BJ (cell line): ENCODE data around the gene GUCY1A1. TPM values are rescaled to one million over a fixed set of nuclear protein-coding genes. Genes with fewer than 3 reads are reported as not detected.
"Not testable (repeated sequence)": the region's sequence is repeated elsewhere in the genome, so short reads cannot be mapped to it uniquely, and the experiment has no call there.

ENCODE experiments used
- CTCF ChIA-PET: fragments of 350-600 bp; formaldehyde crosslinking; extraction: SDS; loops from one replicate; lab custom pipeline; 2021; ENCODE audit warnings: antibody characterized with exemption, inconsistent platforms; lab: Yijun Ruan, JAX
- POLR2A ChIA-PET: fragments of 300-600 bp; sonication (Branson Sonifier 250); formaldehyde crosslinking; extraction: SDS; loops from one replicate; lab custom pipeline; 2021; ENCODE audit warnings: antibody characterized with exemption; lab: Charles Lee
- DNase-seq: peaks from one replicate; pipeline ENCODE4 v3.0.0-alpha.2; 2011; ENCODE audit warnings: low read depth
- H3K27me3 ChIP-seq: 2 replicates; pipeline ENCODE4 v1.6.0; 2011; ENCODE audit warnings: low read length; ENCODE audit not compliant: control insufficient read depth, insufficient read depth
- H3K36me3 ChIP-seq: 2 replicates; pipeline ENCODE4 v1.5.1; 2011; ENCODE audit warnings: low read length; ENCODE audit not compliant: control insufficient read depth, insufficient read depth
- H3K4me3 ChIP-seq: 2 replicates; pipeline ENCODE4 v1.5.1; 2011; ENCODE audit warnings: low read depth, mild to moderate bottlenecking, control low read depth, low read length
- polyA plus RNA-seq: library from polyadenylated mRNA; depleted of rRNA; stranded (reverse); fragments of >200 nt; gene quantifications from 2 replicates; pipeline ENCODE4 v1.2.3, GENCODE V29; 2011
- TF ChIP-seq, protein P1 (sequence below): IDR thresholded peaks from 2 replicates; pipeline ENCODE4 v1.5.1; 2011; ENCODE audit warnings: low read depth, mild to moderate bottlenecking, control low read depth, inconsistent platforms, low read length, moderate library complexity; ENCODE audit not compliant: insufficient read depth

Gene GUCY1A1
- polyA plus RNA-seq, 1 experiment: 0.23 TPM

DNA sequence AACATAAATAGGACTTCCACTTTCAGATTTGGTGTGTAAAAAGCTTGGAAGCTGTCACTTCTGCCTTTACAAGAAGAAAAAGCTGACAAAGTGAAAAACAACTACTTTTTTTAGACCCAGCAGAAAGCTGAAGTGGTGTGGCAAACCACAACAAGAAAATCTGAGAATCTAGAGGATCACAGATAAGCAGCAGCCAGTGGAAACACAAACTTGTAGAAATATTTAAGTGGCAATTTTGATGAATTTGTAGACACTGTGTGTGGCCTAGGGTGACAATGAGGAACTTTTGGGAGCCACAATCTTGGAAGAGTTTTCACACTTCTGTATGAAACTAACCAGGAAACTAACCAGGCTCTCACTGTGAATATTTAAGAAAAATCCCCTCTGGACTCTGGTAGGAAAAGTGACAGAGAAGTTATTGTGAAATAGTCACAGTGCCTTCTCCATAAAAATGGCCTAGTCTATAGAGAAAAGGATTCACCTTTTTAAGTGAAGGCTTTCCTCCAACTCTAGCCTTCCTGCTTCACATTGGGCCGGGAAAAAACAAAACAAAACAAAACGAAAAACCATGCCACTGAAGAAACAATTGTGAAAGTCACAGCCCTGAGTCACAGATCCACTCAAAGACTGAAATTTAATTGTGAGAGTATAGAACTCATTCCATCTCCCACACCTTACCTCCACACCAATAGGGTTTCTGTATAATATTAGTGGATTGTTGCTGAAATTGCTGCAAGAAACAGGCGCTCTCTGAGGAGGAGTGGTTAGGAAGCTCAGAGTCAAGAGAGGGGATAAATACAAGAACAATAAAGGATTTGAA lies 26.7 kb upstream of the GUCY1A1 start:
- Histone ChIP-seq H3K4me3 (no peak overlapping the region), H3K27me3 (no peaks in the 10 kb centered on the region), H3K36me3 (no peaks in the 10 kb centered on the region)
- TF ChIP-seq, protein P1, sequence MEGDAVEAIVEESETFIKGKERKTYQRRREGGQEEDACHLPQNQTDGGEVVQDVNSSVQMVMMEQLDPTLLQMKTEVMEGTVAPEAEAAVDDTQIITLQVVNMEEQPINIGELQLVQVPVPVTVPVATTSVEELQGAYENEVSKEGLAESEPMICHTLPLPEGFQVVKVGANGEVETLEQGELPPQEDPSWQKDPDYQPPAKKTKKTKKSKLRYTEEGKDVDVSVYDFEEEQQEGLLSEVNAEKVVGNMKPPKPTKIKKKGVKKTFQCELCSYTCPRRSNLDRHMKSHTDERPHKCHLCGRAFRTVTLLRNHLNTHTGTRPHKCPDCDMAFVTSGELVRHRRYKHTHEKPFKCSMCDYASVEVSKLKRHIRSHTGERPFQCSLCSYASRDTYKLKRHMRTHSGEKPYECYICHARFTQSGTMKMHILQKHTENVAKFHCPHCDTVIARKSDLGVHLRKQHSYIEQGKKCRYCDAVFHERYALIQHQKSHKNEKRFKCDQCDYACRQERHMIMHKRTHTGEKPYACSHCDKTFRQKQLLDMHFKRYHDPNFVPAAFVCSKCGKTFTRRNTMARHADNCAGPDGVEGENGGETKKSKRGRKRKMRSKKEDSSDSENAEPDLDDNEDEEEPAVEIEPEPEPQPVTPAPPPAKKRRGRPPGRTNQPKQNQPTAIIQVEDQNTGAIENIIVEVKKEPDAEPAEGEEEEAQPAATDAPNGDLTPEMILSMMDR: no peak
- ChIA-PET POLR2A (no interaction called here), CTCF (interaction anchor here (0.7 kb wide), 1 partner anchor 11 kb away, joined by 3 read pairs; no protein-coding TSS in a partner anchor)
- DNase-seq: no peak

DNA sequence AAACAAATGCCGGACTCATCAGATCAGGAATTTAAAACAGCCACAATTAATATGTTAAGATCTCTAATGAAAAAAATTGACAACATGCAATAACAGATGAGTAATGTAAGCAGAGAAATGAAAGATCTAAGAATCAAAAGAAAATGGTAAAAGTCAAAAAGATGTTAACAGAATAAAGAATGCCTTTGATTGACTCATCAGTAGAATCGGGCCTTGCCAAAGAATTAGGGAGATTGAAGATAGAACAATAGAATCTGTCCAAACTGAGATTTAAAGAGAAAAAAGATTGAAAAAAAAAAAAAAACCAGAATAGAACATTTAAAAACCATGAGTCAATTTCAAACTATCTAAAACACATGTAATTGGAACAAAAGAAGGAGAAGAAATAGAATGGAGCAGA lies 25.9 kb upstream of the GUCY1A1 start:
- no peak for DNase-seq
- H3K4me3 ChIP-seq: no peak overlapping the region
- CTCF ChIA-PET: no interaction called here

DNA sequence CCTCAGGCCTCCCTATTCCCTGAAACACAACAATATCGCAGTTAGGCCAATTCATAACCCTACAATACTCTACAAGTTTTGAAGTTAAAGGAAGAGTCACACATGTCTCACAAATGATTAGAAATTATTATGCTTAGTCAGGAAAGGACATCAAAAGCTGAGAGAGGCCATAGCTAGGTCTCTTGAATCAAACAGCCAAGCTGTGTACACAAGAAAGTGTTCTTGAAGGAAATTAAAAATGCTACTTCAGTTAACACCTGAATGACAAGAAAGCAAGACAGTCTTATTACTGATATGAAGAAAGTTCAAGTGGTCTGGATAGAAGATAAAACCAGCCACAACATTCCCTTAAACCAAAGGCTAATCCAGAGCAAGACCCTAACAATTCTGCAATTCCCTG lies 23.6 kb upstream of the GUCY1A1 start:
- ChIA-PET POLR2A (no interaction called here), CTCF (no interaction called here)
- H3K36me3 ChIP-seq: no peaks in the 10 kb centered on the region
- DNase-seq: no peak
- no peaks in the 10 kb centered on the region for H3K27me3 ChIP-seq
- TF ChIP-seq, protein P1: no peak
- H3K4me3 ChIP-seq: no peak overlapping the region

More for the DNA sequence above, 25.9 kb upstream of the GUCY1A1 start:
- Histone ChIP-seq H3K36me3 (no peaks in the 10 kb centered on the region), H3K27me3 (no peaks in the 10 kb centered on the region)
- TF ChIP-seq, protein P1: no peak
- POLR2A ChIA-PET: no interaction called here

DNA sequence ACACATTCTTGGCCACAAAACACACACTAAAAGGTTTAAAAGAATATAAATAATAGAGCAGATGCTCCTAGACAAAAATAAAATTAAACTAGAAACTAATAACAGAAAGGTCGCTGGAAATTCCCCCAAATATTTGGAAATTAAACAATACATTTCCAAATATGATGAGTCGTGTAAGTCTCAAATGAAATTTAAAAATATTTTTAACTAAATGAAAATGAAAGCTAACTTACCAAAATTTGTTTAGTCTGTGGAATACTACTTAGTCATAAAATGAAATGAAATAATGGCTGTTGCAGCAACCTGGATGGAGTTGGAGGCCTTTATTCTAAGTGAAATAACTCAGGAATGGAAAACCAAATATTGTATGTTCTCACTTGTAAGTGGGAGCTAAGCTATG lies 20.6 kb upstream of the GUCY1A1 start:
- Histone ChIP-seq H3K36me3 (no peaks in the 10 kb centered on the region), H3K4me3 (no peak overlapping the region), H3K27me3 (no peaks in the 10 kb centered on the region)
- TF ChIP-seq, protein P1: no peak
- no peak for DNase-seq
- ChIA-PET POLR2A (no interaction called here), CTCF (no interaction called here)

DNA sequence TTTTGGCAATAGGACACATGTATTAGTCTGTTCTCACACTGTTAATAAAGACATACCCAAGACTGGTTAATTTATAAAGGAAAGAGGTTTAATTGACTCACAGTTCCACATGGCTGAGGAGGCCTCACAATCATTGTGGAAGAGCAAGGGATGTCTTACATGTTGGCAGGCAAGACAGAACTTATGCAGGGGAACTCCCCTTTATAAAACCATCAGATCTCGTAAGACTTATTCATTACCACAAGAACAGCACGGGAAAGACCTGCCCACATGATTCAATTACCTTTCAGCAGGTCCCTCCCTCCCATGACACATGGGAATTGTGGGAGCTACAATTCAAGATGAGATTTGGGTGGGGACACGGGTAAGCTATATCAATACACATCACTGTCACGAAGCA lies 15.9 kb upstream of the GUCY1A1 start:
- not testable (repeated sequence) for H3K36me3 ChIP-seq, H3K4me3 ChIP-seq, H3K27me3 ChIP-seq, DNase-seq
- ChIA-PET POLR2A (interaction anchor here (0.7 kb wide), 1 partner anchor 150 kb away, joined by 9 read pairs; no protein-coding TSS in a partner anchor), CTCF (interaction anchor here (1.0 kb wide), 1 partner anchor 11 kb away, joined by 3 read pairs; no protein-coding TSS in a partner anchor)
